Endothelial cell of umbilical vein (primary cell): ENCODE measurements around the gene SSH2. TPM values are rescaled to one million over a fixed set of nuclear protein-coding genes. Genes with fewer than 3 reads are reported as not detected.

ENCODE experiments used
- BruUV-seq: library from RNA; stranded (reverse); fragments of 400-500 nt; replicated peaks from 2 replicates; lab custom pipeline; 2021; lab: Mats Ljungman, UMichigan
- CTCF ChIA-PET: fragments of 300-600, 350-600 bp; sonication (Branson Sonifier 250); formaldehyde crosslinking; loops from one replicate; lab custom pipeline; 2021; ENCODE audit warnings: antibody characterized with exemption, inconsistent platforms; lab: Charles Lee
- POLR2A ChIA-PET: fragments of 300-600, 350-600 bp; sonication (Branson Sonifier 250); formaldehyde crosslinking; loops from one replicate; lab custom pipeline; 2021; ENCODE audit warnings: antibody characterized with exemption, inconsistent platforms; lab: Charles Lee
- DNase-seq: peaks from one replicate; pipeline ENCODE4 v3.0.0-alpha.2; 2011; ENCODE audit warnings: low read depth, low spot score
- FAIRE-seq: peaks from 2 replicates; lab custom pipeline; 2011; peaks lifted over from hg19 to GRCh38; lab: Jason Lieb, UNC
- H2AFZ ChIP-seq: 2 replicates; pipeline ENCODE4 v1.6.0; 2012; ENCODE audit warnings: low read depth, low read length, control low read depth, inconsistent platforms
- H3K27ac ChIP-seq: 2 replicates; pipeline ENCODE4 v1.5.1; 2011; ENCODE audit warnings: low read depth, mild to moderate bottlenecking, control low read depth, low read length, moderate library complexity; ENCODE audit not compliant: insufficient read depth
- H3K27me3 ChIP-seq, 2 experiments: 2 replicates each; pipeline versions ENCODE4 v1.6.0 to v1.6.1; 2011; ENCODE audit warnings: low read length in 2 of 2, mixed read lengths in 1 of 2; ENCODE audit not compliant: control insufficient read depth in 2 of 2, insufficient read depth in 2 of 2
- H3K36me3 ChIP-seq, 2 experiments: 2 replicates in 1 of 2; 3 replicates in 1 of 2; pipeline ENCODE4 v1.5.1; 2011; ENCODE audit warnings: low read length in 2 of 2, mild to moderate bottlenecking in 1 of 2, moderate library complexity in 1 of 2; ENCODE audit not compliant: control insufficient read depth in 2 of 2, insufficient read depth in 2 of 2; ENCODE audit errors: extremely low read depth in 1 of 2
- H3K4me1 ChIP-seq: 3 replicates; pipeline ENCODE4 v1.5.1; 2011; ENCODE audit warnings: mild to moderate bottlenecking, low read length; ENCODE audit not compliant: control insufficient read depth, insufficient read depth; ENCODE audit errors: extremely low read depth
- H3K4me2 ChIP-seq: 2 replicates; pipeline ENCODE4 v1.6.1; 2011; ENCODE audit warnings: low read length, control low read depth, mixed read lengths; ENCODE audit not compliant: insufficient read depth
- H3K4me3 ChIP-seq, 3 experiments: fragments of 200-600 bp in 1 of 3; sonication (generic), shearing (Covaris generic) in 1 of 3; replicated peaks in 1 of 3; 2 replicates each; pipeline ENCODE4 v1.5.1; 2011 to 2016; ENCODE audit warnings: control low read depth in 3 of 3, low read length in 3 of 3, mild to moderate bottlenecking in 2 of 3, inconsistent platforms in 1 of 3, low read depth in 1 of 3, moderate library complexity in 1 of 3; ENCODE audit not compliant: insufficient read depth in 1 of 3
- H3K79me2 ChIP-seq: 2 replicates; pipeline ENCODE4 v1.6.0; 2012; ENCODE audit warnings: low read length, inconsistent platforms; ENCODE audit not compliant: control insufficient read depth, insufficient read depth
- H3K9ac ChIP-seq: replicated peaks from 2 replicates; pipeline ENCODE3; 2011; ENCODE audit warnings: low read length, control low read depth; ENCODE audit not compliant: insufficient read depth; ENCODE audit errors: extremely low read depth
- H3K9me1 ChIP-seq: replicated peaks from 3 replicates; pipeline ENCODE4 v1.6.0; 2011; ENCODE audit warnings: mild to moderate bottlenecking, low read length; ENCODE audit not compliant: control insufficient read depth, insufficient read depth; ENCODE audit errors: extremely low read depth
- H3K9me3 ChIP-seq: replicated peaks from 2 replicates; pipeline ENCODE4 v1.5.1; 2012; ENCODE audit warnings: low read length, inconsistent platforms; ENCODE audit not compliant: control insufficient read depth, insufficient read depth
- H4K20me1 ChIP-seq: replicated peaks from 2 replicates; pipeline ENCODE3; 2011; ENCODE audit warnings: mild to moderate bottlenecking, low read length; ENCODE audit not compliant: control insufficient read depth, insufficient read depth; ENCODE audit errors: extremely low read depth
- EZH2 ChIP-seq: IDR thresholded peaks from 2 replicates; pipeline ENCODE4 v1.6.1; 2012; ENCODE audit warnings: borderline replicate concordance, low read depth, mild to moderate bottlenecking, moderate library complexity, low read length, inconsistent platforms; ENCODE audit not compliant: severe bottlenecking
- FOS ChIP-seq: IDR thresholded peaks from 2 replicates; pipeline ENCODE4 v1.6.1; 2011; ENCODE audit warnings: mild to moderate bottlenecking, low read length, moderate library complexity, borderline replicate concordance; ENCODE audit not compliant: insufficient read depth
- GATA2 ChIP-seq: IDR thresholded peaks from 2 replicates; pipeline ENCODE4 v1.7.0; 2011; ENCODE audit warnings: low read depth, mild to moderate bottlenecking, moderate library complexity, mixed read lengths, low read length; ENCODE audit not compliant: insufficient read length, insufficient read depth
- JUN ChIP-seq: IDR thresholded peaks from 2 replicates; pipeline ENCODE4 v1.6.1; 2011; ENCODE audit warnings: borderline replicate concordance, low read depth; ENCODE audit not compliant: insufficient read length, insufficient read depth
- MYC ChIP-seq: IDR thresholded peaks from one replicate; pipeline ENCODE4 v1.6.1; 2011; ENCODE audit warnings: mild to moderate bottlenecking, low read depth, low read length
- POLR2A ChIP-seq: IDR thresholded peaks from 2 replicates; pipeline ENCODE4 v1.6.1; 2012; ENCODE audit warnings: low read depth, mild to moderate bottlenecking, control low read depth, low read length
- POLR2AphosphoS5 ChIP-seq: IDR thresholded peaks from 2 replicates; pipeline ENCODE4 v1.6.1; 2012; ENCODE audit warnings: low read depth, mild to moderate bottlenecking, control low read depth, low read length, moderate library complexity; ENCODE audit not compliant: insufficient read depth
- dilution Hi-C: fragments of 300-500 bp; cut with MboI; formaldehyde crosslinking; loops from one replicate; pipeline ENCODE4 v1.15.0; 2019; ENCODE audit warnings: low sequenced_read_pairs; ENCODE audit not compliant: extremely low pct_ligation_motif_present
- intact Hi-C: fragments of 100-400 bp; cut with micrococcal nuclease; formaldehyde crosslinking; loops from one replicate; pipeline ENCODE4 v1.10.0; 2022
- polyA plus RNA-seq, 4 experiments: library from polyadenylated mRNA; depleted of rRNA in 3 of 4; stranded (reverse) in 3 of 4; unstranded in 1 of 4; fragments of >200 nt; gene quantifications; 2 replicates each; pipeline versions ENCODE4 v1.2.1 to v1.2.3, GENCODE V29; 2011 to 2012; ENCODE audit warnings: missing spikeins in 1 of 4
- total RNA-seq: library from RNA; stranded (reverse); gene quantifications from 2 replicates; pipeline ENCODE4 v1.2.3, GENCODE V29; 2021
- TF ChIP-seq, protein P1 (sequence below): IDR thresholded peaks from 2 replicates; pipeline ENCODE4 v1.6.1; 2011; ENCODE audit not compliant: insufficient read depth, insufficient read length
- TF ChIP-seq, protein P2 (sequence below), 2 donors: IDR thresholded peaks; 1 replicate in 1 of 2; 2 replicates in 1 of 2; pipeline ENCODE4 v1.5.1; 2011; ENCODE audit warnings: low read length in 2 of 2, mild to moderate bottlenecking in 2 of 2, moderate library complexity in 2 of 2, control low read depth in 1 of 2, inconsistent platforms in 1 of 2, low read depth in 1 of 2; ENCODE audit not compliant: insufficient read depth in 1 of 2; ENCODE audit errors: extremely low read depth in 1 of 2

SSH2 gene
- total and polyA plus RNA-seq, 2 donors (not counting 3 experiments of a cell fraction or from before 2014, with no cell fraction given): 24.6 to 60.9 TPM

GRCh38 chr17:29624586-29624985 lies 305.4 kb downstream of the SSH2 start:
- H3K27me3 ChIP-seq: no peaks in the 10 kb centered on the region
- H2AFZ ChIP-seq: no peak overlapping the region
- FAIRE-seq: no peak
- H4K20me1 ChIP-seq: no peaks in the 10 kb centered on the region
- peaks cover 0 to 7% of the 10 kb centered on the region in 2 experiments for H3K36me3 ChIP-seq
- DNase-seq: no peak
- H3K4me2 ChIP-seq: no peak overlapping the region
- H3K9me1 ChIP-seq: no peaks in the 10 kb centered on the region
- no peak overlapping the region for H3K27ac ChIP-seq
- no peak overlapping the region for H3K4me3 ChIP-seq
- ChIA-PET POLR2A (no interaction called here), CTCF (interaction anchor here (0.7 to 5.1 kb wide), 8 partner anchors 7 to 469 kb away, joined by 3 to 37 read pairs (median 4); no protein-coding TSS in a partner anchor)
- no peaks in the 10 kb centered on the region for H3K79me2 ChIP-seq
- H3K4me1 ChIP-seq: peaks cover 6% of the 10 kb centered on the region
- TF ChIP-seq POLR2A (no peak), MYC (no peak), JUN (no peak), GATA2 (no peak), FOS (no peak), EZH2 (no peak), POLR2AphosphoS5 (no peak)
- TF ChIP-seq, protein P1, sequence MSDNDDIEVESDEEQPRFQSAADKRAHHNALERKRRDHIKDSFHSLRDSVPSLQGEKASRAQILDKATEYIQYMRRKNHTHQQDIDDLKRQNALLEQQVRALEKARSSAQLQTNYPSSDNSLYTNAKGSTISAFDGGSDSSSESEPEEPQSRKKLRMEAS: no peak
- TF ChIP-seq, protein P2, sequence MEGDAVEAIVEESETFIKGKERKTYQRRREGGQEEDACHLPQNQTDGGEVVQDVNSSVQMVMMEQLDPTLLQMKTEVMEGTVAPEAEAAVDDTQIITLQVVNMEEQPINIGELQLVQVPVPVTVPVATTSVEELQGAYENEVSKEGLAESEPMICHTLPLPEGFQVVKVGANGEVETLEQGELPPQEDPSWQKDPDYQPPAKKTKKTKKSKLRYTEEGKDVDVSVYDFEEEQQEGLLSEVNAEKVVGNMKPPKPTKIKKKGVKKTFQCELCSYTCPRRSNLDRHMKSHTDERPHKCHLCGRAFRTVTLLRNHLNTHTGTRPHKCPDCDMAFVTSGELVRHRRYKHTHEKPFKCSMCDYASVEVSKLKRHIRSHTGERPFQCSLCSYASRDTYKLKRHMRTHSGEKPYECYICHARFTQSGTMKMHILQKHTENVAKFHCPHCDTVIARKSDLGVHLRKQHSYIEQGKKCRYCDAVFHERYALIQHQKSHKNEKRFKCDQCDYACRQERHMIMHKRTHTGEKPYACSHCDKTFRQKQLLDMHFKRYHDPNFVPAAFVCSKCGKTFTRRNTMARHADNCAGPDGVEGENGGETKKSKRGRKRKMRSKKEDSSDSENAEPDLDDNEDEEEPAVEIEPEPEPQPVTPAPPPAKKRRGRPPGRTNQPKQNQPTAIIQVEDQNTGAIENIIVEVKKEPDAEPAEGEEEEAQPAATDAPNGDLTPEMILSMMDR (IDR thresholded peaks at IDR 0.05; ENCODE audit: extremely low read depth in 1 of 2, insufficient read depth in 1 of 2, low read depth in 1 of 2, low read length in 2 of 2): no peak
- dilution Hi-C loops: no loop called here
- H3K9me3 ChIP-seq: no peaks in the 10 kb centered on the region
- no TSS peak for BruUV-seq
- intact Hi-C loops: no loop called here
- H3K9ac ChIP-seq: no peak overlapping the region
